HG03575 (cell line): ENCODE data around the gene ISYNA1.

Experiments
- ATAC-seq: cut with Tn5 transposase; IDR thresholded peaks from one replicate; pipeline ENCODE4 v1.9.1; 2021; ENCODE audit not compliant: unreplicated experiment, insufficient number of reproducible peaks, low FRiP score; ENCODE audit errors: extremely low read depth

The ISYNA1 gene

GRCh38 chr19:18435178-18435841 is 2.6 kb downstream of the ISYNA1 start:
- no peak for ATAC-seq

- no peak for ATAC-seq
Measured at GRCh38 chr19:18434411-18435175, 3.3 kb downstream of the ISYNA1 start.

GRCh38 chr19:18433735-18434398 is 4.1 kb downstream of the ISYNA1 start:
- no peak for ATAC-seq

- no peak for ATAC-seq
Measured at GRCh38 chr19:18433015-18433691, 4.8 kb downstream of the ISYNA1 start.

GRCh38 chr19:18432275-18433014 is 5.5 kb downstream of the ISYNA1 start:
- no peak for ATAC-seq

GRCh38 chr19:18431351-18432197 is 6.4 kb downstream of the ISYNA1 start:
- ATAC-seq = no peak

GRCh38 chr19:18430417-18431144 is 7.4 kb downstream of the ISYNA1 start:
- ATAC-seq = no peak

- ATAC-seq = no peak
Measured at GRCh38 chr19:18429717-18430416, 8.1 kb downstream of the ISYNA1 start.

- no peak for ATAC-seq
Measured at GRCh38 chr19:18428787-18429674, 8.9 kb downstream of the ISYNA1 start.

GRCh38 chr19:18428173-18428786 is 9.7 kb downstream of the ISYNA1 start:
- no peak for ATAC-seq

GRCh38 chr19:18427743-18428113 is 10.2 kb downstream of the ISYNA1 start:
- ATAC-seq = no peak

- ATAC-seq = no peak
Measured at GRCh38 chr19:18427080-18427742, 10.7 kb downstream of the ISYNA1 start.

GRCh38 chr19:18426416-18426767 is 11.5 kb downstream of the ISYNA1 start:
- ATAC-seq = no peak

GRCh38 chr19:18425515-18426415 is 12.2 kb downstream of the ISYNA1 start:
- no peak for ATAC-seq
